ENCODE data around the gene CLDN19. TPM values are rescaled to one million over a fixed set of nuclear protein-coding genes. Genes with fewer than 3 reads are reported as not detected.

CLDN19 gene
- total and polyA plus RNA-seq, 9 of the 15 experiments (the other 6 are each of a cell fraction or from before 2014, with no cell fraction given), result not detected

DNA sequence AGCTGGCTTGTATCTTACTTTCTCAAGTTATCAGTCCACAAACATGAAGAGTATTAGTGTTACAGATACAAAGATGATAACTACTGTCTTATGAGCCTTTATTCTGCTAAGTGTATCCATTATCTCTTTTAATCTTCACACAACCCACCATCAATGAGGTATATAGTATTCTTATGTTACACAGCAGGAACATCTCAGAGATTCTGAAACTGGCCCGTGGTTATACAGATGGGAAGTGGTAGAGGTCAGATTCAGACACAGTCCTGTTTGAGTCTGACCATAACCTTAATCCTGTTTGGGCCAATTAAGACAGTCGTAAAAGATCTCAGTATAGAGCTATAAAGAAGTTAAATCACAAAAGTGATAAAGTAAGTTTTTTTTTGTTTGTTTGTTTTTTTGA lies 39.7 kb upstream of the CLDN19 start:
- H3K9me3 ChIP-seq (replicated peaks; ENCODE audit: control insufficient read depth, insufficient read depth, low read depth, low read length), result no peaks in the 10 kb centered on the region
- peaks cover 75% of the 10 kb centered on the region for H3K36me3 ChIP-seq (ENCODE audit: control insufficient read depth, insufficient read depth, low read length)
- H2AFZ ChIP-seq (ENCODE audit: low read depth, low read length), result no peak overlapping the region
- TF ChIP-seq MAFK (IDR thresholded peaks at IDR 0.05; ENCODE audit: low read length) (no peak), NCOA2 (IDR thresholded peaks at IDR 0.05; ENCODE audit: partially characterized antibody in 2 of 2) (no peak), RAD21 (CRISPR knock-in tag; conservative IDR thresholded peaks at IDR 0.05 in 1 of 2, IDR thresholded peaks at IDR 0.05 in 1 of 2) (no peak), HNRNPH1 (optimal IDR thresholded peaks at IDR 0.05; ENCODE audit: low read depth, low read length) (no peak), POLR3A (IDR thresholded peaks at IDR 0.05; ENCODE audit: borderline replicate concordance, extremely low read depth, insufficient read depth, insufficient read length) (no peak), ZNF830 (CRISPR knock-in tag; IDR thresholded peaks at IDR 0.05) (no peak)
- TF ChIP-seq, protein P1, sequence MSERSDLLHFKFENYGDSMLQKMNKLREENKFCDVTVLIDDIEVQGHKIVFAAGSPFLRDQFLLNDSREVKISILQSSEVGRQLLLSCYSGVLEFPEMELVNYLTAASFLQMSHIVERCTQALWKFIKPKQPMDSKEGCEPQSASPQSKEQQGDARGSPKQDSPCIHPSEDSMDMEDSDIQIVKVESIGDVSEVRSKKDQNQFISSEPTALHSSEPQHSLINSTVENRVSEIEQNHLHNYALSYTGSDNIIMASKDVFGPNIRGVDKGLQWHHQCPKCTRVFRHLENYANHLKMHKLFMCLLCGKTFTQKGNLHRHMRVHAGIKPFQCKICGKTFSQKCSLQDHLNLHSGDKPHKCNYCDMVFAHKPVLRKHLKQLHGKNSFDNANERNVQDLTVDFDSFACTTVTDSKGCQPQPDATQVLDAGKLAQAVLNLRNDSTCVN (CRISPR knock-in tag; IDR thresholded peaks at IDR 0.05), result no peak
- TF ChIP-seq, protein P2, sequence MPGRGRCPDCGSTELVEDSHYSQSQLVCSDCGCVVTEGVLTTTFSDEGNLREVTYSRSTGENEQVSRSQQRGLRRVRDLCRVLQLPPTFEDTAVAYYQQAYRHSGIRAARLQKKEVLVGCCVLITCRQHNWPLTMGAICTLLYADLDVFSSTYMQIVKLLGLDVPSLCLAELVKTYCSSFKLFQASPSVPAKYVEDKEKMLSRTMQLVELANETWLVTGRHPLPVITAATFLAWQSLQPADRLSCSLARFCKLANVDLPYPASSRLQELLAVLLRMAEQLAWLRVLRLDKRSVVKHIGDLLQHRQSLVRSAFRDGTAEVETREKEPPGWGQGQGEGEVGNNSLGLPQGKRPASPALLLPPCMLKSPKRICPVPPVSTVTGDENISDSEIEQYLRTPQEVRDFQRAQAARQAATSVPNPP (IDR thresholded peaks at IDR 0.05; ENCODE audit: borderline replicate concordance, insufficient read depth, insufficient read length), result no peak
- TF ChIP-seq, protein P3, sequence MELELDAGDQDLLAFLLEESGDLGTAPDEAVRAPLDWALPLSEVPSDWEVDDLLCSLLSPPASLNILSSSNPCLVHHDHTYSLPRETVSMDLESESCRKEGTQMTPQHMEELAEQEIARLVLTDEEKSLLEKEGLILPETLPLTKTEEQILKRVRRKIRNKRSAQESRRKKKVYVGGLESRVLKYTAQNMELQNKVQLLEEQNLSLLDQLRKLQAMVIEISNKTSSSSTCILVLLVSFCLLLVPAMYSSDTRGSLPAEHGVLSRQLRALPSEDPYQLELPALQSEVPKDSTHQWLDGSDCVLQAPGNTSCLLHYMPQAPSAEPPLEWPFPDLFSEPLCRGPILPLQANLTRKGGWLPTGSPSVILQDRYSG (tag; conservative IDR thresholded peaks at IDR 0.05; ENCODE audit: low read depth), result no peak
- FAIRE-seq, result no peak
- no TSS peak for BruUV-seq (replicated peaks)
- no peak overlapping the region for H3K4me3 ChIP-seq
- ChIA-PET CTCF (ENCODE audit: low intra/inter-chr PET ratio) (no interaction called here), POLR2A (interaction anchor here (0.5 to 5.2 kb wide), 5 partner anchors 10 to 1793 kb away, joined by 3 to 27 read pairs (median 3); no protein-coding TSS in a partner anchor)
- no peak overlapping the region; the same call in 1 of the 2 replicates for H3K4me2 ChIP-seq (ENCODE audit: insufficient read depth, low read length)
- H3K27me3 ChIP-seq (ENCODE audit: control insufficient read depth in 2 of 2, insufficient read depth in 2 of 2, low read length in 2 of 2), result no peaks in the 10 kb centered on the region
- no peaks in the 10 kb centered on the region for H4K20me1 ChIP-seq (replicated peaks; ENCODE audit: control insufficient read depth, insufficient read depth, low read length)
- H3K9me1 ChIP-seq (ENCODE audit: control insufficient read depth, insufficient read depth, low read length), result no peaks in the 10 kb centered on the region
- peaks cover 0 to 6% of the 10 kb centered on the region in 2 experiments; a peak in 3 of 5 replicates for H3K4me1 ChIP-seq (replicated peaks in 1 of 2; ENCODE audit: control insufficient read depth in 2 of 2, insufficient read depth in 2 of 2, low read length in 2 of 2)
- in situ Hi-C loops (cut with MboI) (loop anchor here (5.0 kb wide), 2 partner anchors 143 to 293 kb away; no protein-coding TSS in a partner anchor), intact Hi-C loops (cut with micrococcal nuclease) (loop anchor here (2.0 kb wide), 1 partner anchor 133 kb away; no protein-coding TSS in a partner anchor)
- H3K27ac ChIP-seq (ENCODE audit: extremely low read depth, low read depth, low read length), result no peak overlapping the region
- WGBS (ENCODE audit: insufficient coverage, low coverage, missing lambda C conversion rate), result 88% methylated on average over 2 of the region's 2 CpGs
- no peaks in the 10 kb centered on the region for H3K79me2 ChIP-seq (ENCODE audit: control insufficient read depth, insufficient read depth, low read length)
- no peak for ATAC-seq
- DNase-seq (ENCODE audit: extremely low read depth in 1 of 4, low spot score in 3 of 4), result no peak
- H3K9ac ChIP-seq (ENCODE audit: insufficient read depth in 1 of 2, low read depth in 2 of 2, low read length in 2 of 2), result no peak overlapping the region
